Activated CD8-positive, alpha-beta memory T cell treated with anti-CD3 and anti-CD28 coated beads for 1 hour (primary cell): Measurements from ENCODE around the gene C2orf15.
"Not testable (repeated sequence)": the region's sequence is repeated elsewhere in the genome, so short reads cannot be mapped to it uniquely, and the experiment has no call there.

Source experiments
- DNase-seq, 2 donors: peaks; one replicate each; pipeline ENCODE4 v3.0.0-alpha.2; 2020; ENCODE audit warnings: low read depth in 1 of 2; ENCODE audit errors: extremely low read depth in 1 of 2

Gene C2orf15, protein sequence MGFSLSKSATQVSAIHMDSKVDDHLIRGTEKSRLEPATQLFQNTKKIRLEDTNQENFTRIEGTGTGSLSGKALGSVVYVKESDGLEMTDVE

DNA sequence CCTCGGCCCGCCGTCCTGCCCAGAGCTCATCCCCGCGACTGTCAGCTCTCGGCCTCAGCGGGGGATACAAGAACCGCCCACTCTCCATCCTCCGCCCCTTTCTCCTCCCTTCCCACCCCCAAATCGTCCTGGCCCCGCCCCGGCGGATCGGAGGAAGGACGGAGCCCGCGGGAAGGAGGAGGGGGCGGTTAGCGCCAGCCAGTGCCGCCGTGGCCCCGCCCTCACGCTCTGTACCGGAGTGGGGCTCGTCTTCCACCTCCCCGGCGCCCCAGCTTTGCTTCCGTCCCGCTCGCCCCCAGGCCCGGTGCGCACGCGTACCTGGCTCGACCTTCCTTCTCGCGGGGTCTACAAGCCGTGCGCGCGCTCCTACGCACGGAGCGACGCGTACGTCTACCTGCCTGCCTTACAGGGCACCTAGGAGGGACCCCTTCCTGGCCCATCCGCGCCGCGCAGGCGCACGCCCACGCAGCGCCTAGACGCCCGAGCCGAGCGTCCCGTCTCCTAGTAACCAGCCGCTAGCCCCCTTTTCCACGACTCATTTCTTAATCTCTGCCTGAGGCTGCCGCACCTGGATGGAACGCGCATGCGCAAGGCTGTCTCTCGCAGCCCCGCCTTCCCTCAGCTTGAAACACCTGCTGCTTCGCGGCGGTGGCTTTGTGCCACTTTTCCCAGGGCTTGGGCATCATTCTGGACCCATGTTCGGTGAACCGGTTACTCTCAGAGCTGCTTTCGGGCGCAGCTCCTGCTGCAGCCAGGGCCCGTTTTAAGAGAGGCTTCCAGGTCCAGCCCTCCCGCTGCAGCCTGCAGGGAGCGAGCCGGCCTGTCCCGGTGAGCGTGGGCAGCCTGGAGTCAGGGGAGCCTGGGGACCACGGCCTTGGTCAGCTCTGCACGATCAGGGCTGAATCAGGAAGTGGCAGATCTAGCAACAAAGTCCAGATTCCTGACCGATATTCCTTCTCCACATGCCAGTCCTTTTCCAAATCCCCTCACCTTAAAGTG lies at the start of gene C2orf15:
Gene C2orf15 (plus strand): TSS at position 598 of the 999 bp plus-strand sequence. CDS start 8,852 bp downstream, outside the sequence.
- DNase-seq: peak; percentile 90 to 96

DNA sequence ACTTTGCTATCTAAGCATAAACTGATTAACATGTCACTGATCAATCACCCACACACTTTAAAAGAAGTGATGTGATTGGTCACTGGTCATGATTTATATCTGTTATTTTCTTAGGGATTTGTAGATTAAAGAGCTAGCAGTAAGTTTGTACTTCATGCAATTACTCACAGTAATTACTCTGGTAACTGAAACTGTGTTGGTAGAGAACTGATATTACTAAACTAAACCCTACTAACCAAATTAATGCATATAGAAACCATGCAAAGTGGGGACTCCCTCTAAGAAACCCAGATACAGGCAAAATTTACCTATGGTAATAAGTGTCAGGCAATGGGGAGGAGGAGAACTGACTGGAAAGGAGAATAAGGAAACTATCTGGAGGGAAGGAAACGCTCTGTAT lies 44.8 kb upstream of the C2orf15 start:
- DNase-seq: no peak

DNA sequence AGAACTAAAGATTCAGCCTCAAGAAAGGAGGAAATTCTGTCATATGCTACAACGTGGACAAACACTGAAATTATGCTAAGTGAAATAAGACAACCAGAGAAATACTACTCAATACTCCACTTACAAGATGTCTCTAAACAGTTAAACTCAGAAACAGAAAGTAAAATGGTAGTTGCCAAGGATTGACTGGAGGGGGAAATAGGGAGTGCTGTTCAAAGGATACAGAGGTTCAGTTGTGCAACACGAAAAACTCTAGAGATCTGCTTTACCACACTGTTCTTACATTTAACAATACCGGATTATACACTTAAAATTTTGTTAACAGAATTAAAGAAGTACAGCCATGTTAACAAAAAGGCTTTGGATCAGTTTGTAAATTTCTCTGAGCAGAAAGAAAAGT lies 39.8 kb upstream of the C2orf15 start:
- DNase-seq: no peak

DNA sequence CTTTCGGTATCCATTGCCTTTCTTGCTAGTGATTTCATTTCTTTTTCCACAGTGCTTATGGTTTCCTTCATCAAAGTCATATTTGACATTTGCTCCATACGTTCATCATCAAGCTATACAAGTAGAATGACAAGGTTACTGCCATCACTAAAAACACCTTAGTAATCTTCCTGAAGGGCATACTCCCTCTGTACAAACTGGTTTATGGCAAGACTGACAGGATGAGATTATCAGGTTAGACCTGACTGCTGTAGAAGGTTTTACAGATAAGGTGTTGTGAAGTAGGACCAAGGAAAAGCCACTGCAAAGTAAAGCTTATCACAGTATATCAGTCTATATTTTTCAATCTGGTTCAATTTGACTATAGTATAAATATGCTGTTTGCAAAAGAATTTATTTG lies 37.5 kb upstream of the C2orf15 start:
- DNase-seq: no peak

DNA sequence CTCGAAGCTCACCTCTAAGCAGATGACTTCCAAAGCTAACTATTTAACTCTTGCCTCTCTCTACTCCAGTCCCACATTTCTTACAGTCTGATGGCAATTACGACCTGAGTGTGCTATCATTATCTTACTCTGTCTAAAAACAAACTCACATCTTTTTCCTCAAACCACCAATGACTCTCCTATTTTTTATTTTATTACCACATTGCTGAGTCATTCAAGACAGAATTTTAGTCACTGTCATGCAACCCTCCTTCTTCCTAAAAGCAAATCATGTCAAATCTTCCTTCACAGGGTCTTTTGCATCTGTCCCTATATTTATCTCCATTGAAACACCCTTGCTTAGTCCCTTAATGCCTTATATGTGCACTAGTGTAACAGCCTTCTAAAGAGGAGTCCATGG lies 34.6 kb upstream of the C2orf15 start:
- DNase-seq: no peak

DNA sequence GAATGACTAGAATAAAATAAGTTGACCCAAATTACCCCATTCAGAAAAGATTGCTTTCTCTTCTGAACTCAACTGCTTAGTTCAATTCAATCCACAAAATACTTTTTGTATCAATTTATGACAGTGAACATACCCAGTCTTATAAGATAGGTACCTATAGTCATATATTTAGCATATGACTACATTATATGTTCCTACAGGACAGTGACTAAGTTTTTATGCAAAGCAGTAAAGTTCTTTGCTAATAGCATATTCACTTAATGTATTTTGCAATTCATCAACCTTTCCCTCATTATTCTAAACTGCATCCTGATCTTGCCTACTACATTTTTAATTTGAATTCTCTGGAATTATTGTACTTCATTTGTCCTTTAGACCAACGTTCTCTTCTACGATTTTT lies 30.3 kb upstream of the C2orf15 start:
- DNase-seq: no peak

DNA sequence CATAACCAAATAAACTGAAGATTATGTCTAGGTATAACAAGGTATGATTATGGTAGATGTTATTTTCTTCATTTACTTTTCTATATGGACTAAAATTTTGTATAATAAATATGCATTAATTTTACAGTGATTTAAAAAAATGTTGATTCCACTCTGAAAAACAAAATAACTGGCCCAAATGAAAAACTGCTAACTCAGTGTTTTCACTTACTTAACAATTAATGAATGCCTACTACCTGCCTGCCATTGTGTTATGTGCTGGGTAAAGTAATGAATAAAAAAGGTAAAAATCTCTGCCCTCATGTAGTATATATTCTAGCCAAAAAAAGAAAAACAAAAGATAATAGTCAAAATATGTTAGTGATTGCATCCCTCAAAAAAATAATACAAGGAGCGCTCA lies 29.6 kb upstream of the C2orf15 start:
- no peak for DNase-seq

DNA sequence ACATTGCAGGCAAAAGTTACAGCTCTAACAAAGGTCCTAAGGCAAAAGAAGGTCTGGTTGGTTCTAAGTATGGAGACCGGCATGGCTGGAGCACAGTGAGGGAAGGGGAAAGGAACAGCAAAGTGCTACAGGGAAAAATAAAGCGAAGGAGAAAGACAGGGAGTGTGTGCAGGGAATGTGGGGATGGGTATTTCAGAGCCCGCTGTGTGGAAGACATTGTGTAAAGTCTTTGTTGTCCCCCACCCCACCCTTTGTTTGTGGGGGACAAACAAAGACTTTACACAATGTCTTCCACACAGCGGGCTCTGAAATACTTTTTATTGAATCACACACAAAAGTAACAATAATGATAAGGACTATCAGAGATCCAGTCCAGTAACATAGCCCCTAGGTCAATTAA lies 28.9 kb upstream of the C2orf15 start:
- no peak for DNase-seq

DNA sequence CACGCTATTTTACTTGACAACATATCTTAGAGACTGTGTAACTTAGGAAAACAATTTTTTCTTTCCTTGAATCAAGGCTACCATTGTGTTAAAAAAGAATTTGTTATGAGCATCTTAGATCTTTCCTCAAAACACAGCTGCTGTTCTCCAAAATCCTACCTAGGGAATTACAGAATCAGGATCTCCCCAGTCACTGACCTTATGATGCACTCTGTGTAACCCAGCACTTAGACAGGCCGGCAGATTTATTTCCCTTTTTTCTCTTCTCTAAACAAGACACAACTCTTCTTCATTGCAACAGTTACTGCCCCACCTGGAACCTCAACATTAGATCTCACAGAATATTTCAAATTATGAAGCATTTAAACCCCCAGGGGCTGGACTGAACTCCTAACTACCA lies 13.5 kb upstream of the C2orf15 start:
- no peak for DNase-seq

DNA sequence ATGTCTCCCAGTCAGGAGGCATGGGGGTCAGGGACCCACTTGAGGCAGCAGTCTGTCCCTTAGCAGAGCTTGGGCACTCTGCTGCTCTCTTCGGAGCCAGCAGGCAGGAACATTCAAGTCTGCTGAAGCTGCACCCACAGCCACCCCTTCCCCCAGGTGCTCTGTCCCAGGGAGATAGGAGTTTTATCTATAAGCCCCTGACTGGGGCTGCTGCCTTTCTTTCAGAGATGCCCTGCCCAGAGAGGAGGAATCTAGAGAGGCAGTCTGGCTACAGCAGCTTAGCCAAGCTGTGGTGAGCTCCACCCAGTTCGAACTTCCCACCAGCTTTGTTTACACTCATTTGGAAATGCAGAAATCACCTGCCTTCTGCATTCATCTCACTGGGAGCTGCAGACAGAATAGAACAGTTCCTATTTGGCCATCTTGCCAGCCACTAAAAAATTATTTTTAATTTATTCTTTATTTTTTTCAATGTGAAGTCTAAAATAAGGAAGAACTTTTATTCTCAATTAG lies 6.4 kb upstream of the C2orf15 start:
- not testable (repeated sequence) for DNase-seq

DNA sequence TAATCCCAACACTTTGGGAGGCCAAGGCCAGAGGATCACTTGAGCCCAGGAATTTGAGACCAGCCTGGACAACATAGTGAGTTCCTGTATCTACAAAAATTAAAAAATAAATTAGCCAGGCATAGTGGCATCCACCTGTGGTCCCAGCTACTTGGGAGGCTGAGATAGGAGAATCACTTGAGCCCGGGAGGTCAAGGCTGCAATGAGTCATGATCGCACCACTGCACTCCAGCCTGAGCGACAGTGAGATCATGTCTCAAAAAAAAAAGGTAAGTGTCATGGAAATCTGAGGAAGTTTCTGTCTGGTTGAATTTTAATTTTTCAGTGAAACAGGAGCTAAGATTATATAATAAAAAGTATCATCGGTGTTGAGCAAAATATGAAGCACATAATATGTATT lies 2.5 kb upstream of the C2orf15 start:
- DNase-seq: no peak

DNA sequence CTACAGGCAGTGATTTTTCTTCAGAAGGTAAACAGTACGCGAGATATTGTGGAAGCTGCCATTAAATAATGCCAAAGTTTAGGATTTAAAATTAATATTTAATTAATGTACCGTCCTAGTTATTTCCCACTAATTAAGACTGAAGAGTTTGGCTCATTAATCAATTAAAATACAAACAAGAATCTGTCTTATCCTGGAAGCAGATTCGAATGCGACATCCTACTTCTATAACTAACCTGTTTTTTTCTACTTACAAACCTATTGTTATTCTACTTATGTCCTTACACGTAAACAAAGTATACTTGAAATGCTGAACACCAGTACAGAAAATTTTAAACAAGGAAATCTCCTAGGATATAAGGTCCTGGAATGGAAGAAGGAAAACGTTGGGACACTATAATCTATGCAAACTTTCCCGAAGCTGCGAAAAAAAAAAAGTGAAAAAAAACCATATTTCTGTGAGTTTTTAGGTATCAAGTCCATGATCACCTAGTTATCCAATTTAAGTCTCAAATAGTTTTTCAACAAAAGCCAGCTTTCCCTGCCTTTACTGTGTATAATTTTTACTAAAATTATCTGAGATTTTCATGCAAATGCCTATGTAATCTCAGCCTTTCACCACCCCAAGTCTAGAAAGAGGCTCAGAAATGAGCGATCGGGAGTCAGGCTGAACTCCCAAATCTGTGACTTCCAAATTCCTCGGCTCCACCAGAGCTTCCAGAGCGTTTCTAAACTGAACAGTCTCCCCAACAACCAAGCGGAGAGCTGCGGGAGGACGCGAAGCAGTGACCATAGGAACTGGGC lies 1.2 kb upstream of the C2orf15 start:
- no peak for DNase-seq

DNA sequence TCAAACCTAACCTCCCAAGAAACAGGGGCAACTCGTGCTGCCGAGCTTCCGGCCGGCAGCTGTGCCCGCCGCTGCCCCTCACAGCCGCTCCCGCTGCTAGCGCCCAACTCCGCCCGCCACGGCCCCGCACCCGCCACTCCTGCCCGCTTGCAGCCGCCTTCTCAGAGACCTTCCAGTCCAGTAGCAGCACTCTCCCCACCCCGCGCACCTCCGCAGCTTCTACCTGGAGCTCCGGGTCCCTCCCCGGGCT lies 722 bp upstream of the C2orf15 start:
- DNase-seq: no peak

DNA sequence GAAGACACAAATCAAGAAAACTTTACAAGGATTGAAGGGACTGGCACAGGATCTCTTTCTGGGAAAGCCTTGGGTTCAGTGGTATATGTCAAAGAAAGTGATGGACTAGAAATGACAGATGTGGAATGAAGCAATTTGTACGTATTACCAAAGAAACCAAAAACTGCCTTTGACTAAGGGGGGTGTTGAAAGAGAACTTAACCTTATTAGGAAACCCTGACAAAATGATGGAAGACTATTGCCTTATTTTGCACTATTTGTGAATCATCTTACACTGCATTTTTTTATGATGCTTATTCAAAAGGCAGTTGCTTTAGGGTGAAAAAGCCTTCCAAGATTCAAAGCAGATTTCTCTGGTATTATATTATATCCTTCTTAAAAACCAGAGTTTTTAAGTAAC lies 9.2 kb downstream of the C2orf15 start:
- no peak for DNase-seq

DNA sequence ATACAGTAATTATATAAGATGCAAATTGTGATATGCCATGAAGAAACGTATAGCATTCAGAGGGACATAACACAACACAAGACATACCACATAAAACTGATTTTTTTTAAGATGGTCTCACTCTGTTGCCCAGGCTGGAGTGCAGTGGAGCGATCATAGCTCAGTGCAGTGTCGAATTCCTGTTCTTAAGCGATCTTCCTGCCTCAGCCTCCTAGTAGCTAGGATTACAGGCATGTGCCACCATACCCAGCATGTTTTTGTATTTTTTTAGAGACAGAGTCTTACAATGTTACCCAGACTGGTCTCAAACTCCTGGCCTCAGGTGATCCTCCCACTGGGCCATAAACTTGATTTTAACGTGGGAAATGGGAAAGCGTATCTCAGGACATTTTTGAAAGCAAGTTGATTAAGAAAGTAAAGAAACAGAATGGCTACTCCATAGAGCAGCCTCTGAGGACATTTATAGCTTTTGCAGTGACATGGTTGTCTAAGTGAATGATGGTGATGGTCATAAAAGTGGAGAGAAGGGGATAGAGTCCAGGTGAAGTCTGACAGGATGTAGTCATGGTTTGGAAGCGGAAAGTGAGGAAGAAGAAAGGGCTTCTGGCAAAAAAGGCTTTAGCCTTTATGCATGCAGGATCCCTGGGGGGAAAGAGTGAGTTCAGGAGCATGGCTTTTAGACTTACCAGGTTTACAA lies 10.8 kb downstream of the C2orf15 start:
- no peak for DNase-seq

DNA sequence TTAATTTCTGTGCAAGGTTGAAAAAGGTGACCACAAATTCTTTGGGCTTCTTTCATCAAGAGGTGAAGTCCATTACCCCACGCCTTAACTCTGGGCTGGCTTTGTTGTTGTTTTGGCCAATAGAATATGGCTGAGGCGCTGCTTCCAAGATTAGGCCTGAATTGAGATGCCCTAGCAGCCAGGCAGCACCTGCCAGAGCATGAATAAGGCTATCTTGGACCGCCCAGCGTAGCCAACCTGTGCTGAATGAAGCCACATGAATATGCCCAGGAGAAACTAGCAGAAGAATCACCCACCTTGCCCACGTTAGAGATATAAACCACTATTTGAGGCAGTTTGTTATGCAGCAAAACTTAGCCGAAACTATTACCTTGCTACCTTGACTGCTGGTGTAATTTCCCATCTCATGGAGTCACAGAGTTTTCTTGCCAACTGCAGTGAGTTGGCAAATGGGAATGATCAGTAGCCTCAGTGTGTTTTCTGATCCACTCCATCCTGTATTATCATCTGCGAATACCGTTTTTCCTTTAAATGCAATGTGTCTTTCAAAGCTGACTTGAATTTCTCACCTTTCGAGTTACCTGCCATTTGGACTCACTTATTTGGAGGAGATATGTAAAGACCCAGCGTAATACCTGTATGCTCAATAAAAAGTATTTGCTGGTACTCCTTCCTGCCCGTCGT lies 12.6 kb downstream of the C2orf15 start:
- DNase-seq: no peak

DNA sequence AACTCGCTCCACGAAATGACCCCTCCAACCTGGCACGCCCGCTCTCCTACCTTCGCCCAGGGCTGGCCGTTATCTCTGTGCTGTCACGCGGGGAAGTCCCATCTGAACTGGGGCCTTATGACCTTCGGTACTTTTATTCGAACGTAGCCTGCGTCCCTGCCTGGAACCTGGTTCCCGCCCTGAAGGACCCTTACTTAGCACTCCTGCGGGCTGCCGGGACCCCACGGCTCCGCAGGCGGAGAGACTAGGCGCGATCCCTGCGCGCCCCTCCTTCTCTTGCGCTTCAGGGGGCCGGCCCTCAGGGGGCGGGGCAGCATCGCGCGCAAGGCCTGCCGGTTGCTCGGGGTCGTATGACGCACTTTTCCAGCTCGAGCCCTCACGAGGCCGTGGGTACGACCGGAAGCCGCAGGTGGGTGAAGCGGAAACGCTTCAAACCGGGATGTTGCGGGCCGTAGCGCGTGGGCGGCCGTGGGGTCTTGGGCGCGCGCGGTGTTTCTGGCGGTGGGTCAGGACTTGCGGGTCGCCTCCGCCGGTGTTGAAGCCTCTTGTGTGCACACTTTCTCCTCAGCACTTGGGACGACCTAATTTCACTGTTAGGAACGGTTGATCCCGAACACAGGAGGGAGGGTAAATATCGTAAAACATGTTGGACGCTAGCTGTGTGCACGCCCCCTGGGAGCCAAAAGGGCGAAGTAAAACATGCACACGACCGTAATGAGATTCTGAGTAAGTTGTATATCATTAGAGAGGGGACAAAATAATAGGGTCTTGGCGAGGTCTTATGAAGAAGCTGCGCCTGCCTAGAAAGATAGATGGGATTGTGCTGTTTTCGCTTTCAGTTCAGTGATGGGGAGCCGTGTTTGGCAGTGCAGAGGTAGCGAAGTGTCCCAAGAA lies 13.4 kb downstream of the C2orf15 start, which contains the start of the genes LIPT1 and TSGA10:
Gene LIPT1 (plus strand): TSS at position 325 of the 894 bp plus-strand sequence. CDS start 6,991 bp downstream, outside the sequence.
Gene TSGA10 (minus strand): TSS at position 300 of the 894 bp plus-strand sequence. CDS start 45,503 bp downstream, outside the sequence.
- peak; percentile 71 to 87 for DNase-seq

DNA sequence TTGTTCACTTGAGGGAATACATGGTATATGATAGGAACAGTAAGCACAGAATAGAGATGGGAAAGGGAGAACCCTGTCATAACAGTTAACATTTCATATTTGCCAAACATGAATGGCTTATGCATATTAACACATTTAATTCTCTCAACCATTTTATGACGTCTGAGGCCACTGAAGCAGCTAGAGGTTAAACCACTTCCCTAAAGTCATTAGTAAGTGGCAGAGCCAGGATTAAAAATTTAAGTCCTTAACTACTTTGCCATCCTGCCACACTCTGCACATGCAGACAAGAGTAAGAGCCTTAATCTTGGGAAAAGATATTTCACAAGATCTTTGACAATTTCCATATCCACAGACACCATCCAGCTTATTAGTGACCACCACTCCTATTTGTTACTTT lies 15.4 kb downstream of the C2orf15 start:
- DNase-seq: no peak

DNA sequence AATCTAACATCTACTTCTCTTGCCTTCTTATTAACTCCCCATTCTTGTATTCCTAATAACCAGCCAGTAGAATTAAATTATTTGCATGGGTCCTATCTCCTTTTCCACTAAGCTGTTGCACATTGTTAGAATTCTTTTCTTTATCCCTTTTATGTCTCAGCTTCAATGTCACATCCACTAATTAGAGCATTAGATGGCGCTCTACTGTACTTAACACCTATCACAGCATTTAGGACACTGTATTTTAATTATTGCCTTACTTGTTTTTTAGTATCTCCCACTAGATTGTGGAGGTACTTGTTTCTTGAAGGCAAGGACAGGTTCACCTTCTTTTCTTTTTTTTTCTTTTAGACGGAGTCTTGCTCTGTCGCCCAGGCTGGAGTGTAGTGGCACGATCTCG lies 17.1 kb downstream of the C2orf15 start:
- DNase-seq: no peak
